HepG2 (cell line): ENCODE results near the gene RPTOR.

ENCODE experiments used
- CEBPB ChIP-seq: IDR thresholded peaks from 2 replicates; pipeline ENCODE4 v1.6.1; 2011; ENCODE audit warnings: low read depth, low read length, improper control_type of control experiment, borderline replicate concordance
- POLR2AphosphoS5 ChIP-seq: IDR thresholded peaks from 2 replicates; pipeline ENCODE4 v1.6.1; 2012; ENCODE audit warnings: low read depth, low read length
- RBM22 ChIP-seq: fragments of 200-400 bp; formaldehyde crosslinking; optimal IDR thresholded peaks from 2 replicates; pipeline ENCODE3; 2017; ENCODE audit warnings: mild to moderate bottlenecking, low read length, moderate library complexity

DNA sequence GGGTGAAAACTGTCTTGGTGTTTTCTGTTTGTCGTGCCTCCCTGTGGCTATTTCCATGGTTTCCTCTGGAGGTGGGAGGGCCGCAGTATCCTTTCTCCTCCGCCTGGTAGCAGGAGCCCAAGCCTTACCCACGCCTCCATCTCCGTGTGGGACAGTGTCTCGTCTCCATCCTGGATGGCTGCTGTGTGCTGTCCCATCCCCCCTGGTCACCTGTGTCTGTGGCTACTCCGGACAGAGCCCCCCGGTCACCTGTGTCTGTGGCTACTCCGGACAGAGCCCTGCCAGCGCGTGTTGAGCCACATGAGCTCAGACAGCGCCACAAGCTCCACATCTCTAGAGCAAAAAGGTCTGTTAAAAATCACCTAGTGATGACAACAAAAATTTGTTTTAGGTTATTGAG, 248.8 kb downstream of the RPTOR start:
- TF ChIP-seq CEBPB: no peak
- TF ChIP-seq RBM22: no peak
- TF ChIP-seq POLR2AphosphoS5: no peak
